ENCODE results near the gene CD84.

Gene CD84

DNA sequence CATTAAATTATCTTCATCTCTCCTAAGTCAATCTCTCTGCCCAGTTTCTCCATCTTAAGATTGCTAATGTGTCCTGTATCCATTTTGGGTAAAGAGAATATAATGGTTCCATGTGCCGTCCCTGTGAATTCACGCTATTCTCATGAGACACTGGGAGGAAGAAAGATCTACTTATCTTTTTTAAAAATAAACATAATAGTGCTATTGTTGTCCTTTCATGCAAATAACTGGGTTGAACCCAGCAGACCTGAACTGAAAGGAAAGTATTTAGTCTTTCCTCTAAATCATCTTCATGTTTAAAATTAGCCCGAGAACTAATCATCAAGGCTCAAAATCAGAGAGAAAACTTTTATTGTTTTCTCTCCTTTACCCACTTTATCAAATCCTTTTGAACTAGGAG is 45.2 kb upstream of the CD84 start:
- TF ChIP-seq, protein P1, sequence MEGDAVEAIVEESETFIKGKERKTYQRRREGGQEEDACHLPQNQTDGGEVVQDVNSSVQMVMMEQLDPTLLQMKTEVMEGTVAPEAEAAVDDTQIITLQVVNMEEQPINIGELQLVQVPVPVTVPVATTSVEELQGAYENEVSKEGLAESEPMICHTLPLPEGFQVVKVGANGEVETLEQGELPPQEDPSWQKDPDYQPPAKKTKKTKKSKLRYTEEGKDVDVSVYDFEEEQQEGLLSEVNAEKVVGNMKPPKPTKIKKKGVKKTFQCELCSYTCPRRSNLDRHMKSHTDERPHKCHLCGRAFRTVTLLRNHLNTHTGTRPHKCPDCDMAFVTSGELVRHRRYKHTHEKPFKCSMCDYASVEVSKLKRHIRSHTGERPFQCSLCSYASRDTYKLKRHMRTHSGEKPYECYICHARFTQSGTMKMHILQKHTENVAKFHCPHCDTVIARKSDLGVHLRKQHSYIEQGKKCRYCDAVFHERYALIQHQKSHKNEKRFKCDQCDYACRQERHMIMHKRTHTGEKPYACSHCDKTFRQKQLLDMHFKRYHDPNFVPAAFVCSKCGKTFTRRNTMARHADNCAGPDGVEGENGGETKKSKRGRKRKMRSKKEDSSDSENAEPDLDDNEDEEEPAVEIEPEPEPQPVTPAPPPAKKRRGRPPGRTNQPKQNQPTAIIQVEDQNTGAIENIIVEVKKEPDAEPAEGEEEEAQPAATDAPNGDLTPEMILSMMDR (IDR thresholded peaks at IDR 0.05; ENCODE audit: borderline replicate concordance, insufficient read depth, low read depth, low read length), result no peak
- no peak overlapping the region for H3K4me3 ChIP-seq (ENCODE audit: low read depth, low read length)

DNA sequence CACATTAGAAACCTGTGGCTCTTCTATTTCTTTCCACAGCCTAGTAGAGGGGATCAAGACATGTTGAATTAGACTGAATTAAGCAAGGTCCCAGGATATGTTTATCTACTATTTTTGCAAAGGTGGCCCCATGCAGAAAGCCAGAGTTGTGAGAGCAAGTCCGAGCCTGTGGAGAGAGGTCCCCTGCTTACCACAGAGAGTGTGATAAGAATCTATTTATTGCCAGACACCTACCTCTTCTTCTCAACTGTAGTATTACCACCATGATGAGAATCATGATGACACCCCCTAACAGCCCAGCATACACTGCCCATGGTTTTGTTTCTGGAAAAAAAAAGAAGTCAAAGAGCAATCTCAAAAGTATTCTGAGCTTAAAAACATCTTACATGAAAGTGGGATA is 44.6 kb upstream of the CD84 start:
- TF ChIP-seq, protein P1 (IDR thresholded peaks at IDR 0.05; ENCODE audit: borderline replicate concordance, insufficient read depth, low read depth, low read length), result no peak
- no peak overlapping the region for H3K4me3 ChIP-seq (ENCODE audit: low read depth, low read length)

DNA sequence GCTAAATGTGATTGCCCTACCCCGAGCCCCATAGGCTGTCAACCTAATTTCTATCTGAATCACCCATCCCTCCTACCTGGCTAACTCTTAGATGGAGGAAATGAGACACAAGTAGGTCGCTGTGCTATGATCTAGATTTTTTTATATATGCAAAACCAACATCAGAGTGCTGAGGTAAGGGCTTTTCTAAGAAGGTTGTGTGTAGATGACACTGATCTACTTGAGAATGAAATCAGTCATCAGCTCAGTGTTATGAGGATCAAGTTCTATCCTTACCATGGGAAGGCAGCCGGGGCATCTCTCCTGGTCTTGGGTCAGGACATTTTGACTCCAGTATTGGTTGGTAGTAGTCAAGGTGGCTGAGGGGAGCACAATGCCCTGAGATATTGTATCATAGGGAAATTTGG is 43.9 kb upstream of the CD84 start:
- no peak overlapping the region for H3K4me3 ChIP-seq (ENCODE audit: low read depth, low read length)
- TF ChIP-seq, protein P1 (IDR thresholded peaks at IDR 0.05; ENCODE audit: borderline replicate concordance, insufficient read depth, low read depth, low read length), result no peak

GRCh38 chr1:160622501-160623226 is 43.4 kb upstream of the CD84 start:
- H3K4me3 ChIP-seq (ENCODE audit: low read depth, low read length), result no peak overlapping the region
- TF ChIP-seq, protein P1 (IDR thresholded peaks at IDR 0.05; ENCODE audit: borderline replicate concordance, insufficient read depth, low read depth, low read length), result no peak

GRCh38 chr1:160621633-160622413 is 42.5 kb upstream of the CD84 start:
- H3K4me3 ChIP-seq (ENCODE audit: low read depth, low read length), result no peak overlapping the region
- TF ChIP-seq, protein P1 (IDR thresholded peaks at IDR 0.05; ENCODE audit: borderline replicate concordance, insufficient read depth, low read depth, low read length), result no peak

GRCh38 chr1:160620942-160621632 is 41.8 kb upstream of the CD84 start:
- no peak overlapping the region for H3K4me3 ChIP-seq (ENCODE audit: low read depth, low read length)

More at GRCh38 chr1:160620942-160621632, 41.8 kb upstream of the CD84 start:
- TF ChIP-seq, protein P1 (IDR thresholded peaks at IDR 0.05; ENCODE audit: borderline replicate concordance, insufficient read depth, low read depth, low read length), result no peak
